KBM-7 (cell line): ENCODE results near the gene SPEN.
A peak's percentile ranks its signal among the peaks of the same experiment; 100 is the strongest.
"Not testable (repeated sequence)": the region's sequence is repeated elsewhere in the genome, so short reads cannot be mapped to it uniquely, and the experiment has no call there.

ENCODE experiments used
- DNase-seq: peaks from one replicate; pipeline ENCODE4 v3.0.0-alpha.2; 2015
- in situ Hi-C: fragments of 300-500 bp; cut with MboI; formaldehyde crosslinking; loops from 2 replicates; pipeline ENCODE4 v1.14.3; 2020; ENCODE audit warnings: low sequenced_read_pairs, low pct_unique_long_range_greater_than_20kb, mixed read lengths

The SPEN gene, protein sequence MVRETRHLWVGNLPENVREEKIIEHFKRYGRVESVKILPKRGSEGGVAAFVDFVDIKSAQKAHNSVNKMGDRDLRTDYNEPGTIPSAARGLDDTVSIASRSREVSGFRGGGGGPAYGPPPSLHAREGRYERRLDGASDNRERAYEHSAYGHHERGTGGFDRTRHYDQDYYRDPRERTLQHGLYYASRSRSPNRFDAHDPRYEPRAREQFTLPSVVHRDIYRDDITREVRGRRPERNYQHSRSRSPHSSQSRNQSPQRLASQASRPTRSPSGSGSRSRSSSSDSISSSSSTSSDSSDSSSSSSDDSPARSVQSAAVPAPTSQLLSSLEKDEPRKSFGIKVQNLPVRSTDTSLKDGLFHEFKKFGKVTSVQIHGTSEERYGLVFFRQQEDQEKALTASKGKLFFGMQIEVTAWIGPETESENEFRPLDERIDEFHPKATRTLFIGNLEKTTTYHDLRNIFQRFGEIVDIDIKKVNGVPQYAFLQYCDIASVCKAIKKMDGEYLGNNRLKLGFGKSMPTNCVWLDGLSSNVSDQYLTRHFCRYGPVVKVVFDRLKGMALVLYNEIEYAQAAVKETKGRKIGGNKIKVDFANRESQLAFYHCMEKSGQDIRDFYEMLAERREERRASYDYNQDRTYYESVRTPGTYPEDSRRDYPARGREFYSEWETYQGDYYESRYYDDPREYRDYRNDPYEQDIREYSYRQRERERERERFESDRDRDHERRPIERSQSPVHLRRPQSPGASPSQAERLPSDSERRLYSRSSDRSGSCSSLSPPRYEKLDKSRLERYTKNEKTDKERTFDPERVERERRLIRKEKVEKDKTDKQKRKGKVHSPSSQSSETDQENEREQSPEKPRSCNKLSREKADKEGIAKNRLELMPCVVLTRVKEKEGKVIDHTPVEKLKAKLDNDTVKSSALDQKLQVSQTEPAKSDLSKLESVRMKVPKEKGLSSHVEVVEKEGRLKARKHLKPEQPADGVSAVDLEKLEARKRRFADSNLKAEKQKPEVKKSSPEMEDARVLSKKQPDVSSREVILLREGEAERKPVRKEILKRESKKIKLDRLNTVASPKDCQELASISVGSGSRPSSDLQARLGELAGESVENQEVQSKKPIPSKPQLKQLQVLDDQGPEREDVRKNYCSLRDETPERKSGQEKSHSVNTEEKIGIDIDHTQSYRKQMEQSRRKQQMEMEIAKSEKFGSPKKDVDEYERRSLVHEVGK (N-terminal part only)

DNA sequence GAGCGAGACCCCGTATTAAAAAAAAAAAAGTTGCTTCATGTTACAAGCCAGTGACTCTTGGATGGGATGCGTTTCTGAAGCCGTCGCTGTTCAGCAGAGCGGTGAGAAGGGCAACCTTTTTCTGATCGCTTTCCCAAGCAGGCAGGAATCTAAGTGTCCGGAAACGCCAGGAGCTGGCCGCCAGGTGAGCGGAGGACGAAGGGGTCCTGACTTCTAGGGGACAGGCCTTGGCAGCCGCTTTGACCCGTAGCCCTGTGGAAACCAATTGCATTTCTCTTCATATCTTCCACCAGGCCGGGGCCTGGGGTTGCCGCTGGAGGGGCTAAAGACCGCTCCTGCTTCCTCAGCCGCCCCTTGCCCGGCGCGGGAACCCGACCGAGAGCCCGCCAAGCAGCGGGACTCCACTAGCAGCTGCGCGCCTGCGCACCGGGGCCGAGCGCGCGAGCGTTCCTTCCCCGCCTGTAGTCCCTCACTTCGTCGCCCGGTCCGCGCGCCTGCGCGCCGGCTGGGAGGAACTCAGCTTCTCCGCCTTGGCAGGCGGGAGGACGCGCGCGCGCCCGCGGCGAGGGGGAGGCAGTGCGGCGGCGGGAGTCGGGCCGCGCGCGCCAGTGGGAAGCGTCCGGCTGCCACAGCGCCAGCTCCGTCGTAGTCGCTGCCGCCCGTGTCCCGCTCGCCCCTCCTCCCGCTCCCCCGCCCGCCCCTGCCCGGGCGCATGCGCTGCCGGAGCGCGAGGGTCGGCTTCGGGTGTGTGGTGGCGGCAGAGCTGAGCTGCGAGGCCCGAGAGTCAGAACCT, at the start of gene SPEN:
SPEN (plus strand) TSS at position 608 of the 793 bp plus-strand sequence. CDS start 361 bp downstream, outside the sequence.
- in situ Hi-C loops, result no loop called here
- peak; percentile 97 for DNase-seq

GRCh38 chr1:15799004-15799867, 48.3 kb upstream of the SPEN start:
- in situ Hi-C loops, result no loop called here

DNA sequence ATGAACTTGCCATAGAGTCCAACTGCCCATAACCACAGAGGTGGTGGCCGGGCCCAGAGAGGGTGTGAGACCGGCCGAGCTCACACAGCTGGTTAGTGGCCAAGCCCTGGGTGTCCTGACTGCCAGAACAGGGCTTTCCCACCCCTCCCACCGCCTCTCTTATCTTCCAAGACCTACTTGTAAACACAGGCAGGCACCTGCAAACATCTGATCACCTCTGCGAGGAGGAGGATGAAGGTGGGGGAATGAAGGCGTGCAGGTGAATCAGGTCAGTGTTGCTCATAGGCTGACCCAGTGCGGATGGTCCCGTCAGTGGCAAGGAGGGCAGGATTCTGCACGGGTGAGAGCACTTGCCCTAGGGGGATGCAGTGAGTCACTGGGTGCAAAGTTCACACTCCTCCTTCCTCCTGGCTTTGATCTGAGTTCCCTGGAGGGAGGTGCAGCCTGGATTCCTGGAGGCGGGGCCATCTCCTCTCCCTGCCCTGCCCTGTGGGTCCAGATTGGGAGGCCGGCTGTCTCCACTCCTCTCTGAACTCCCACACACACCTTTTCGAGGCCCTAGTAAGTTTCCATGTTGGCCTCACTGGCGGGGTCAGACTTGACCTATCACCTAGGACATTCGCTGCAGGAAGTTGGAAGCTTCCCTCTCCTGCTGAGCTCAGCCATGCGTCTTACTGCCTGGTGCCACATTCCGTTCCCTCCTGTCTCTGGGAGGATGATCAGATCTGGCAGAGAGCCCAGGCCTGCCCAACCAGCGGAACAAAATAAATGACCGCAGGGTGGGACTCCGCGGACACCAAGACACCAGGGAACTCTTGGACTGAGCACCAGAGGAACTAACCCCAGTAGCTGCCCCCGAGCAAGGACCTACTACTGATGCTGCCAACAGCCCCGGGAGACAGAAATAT, 47.3 kb upstream of the SPEN start:
- DNase-seq, result peak; percentile 70
- in situ Hi-C loops, result no loop called here

More at GRCh38 chr1:15799004-15799867, 48.3 kb upstream of the SPEN start:
- DNase-seq, result no peak

DNA sequence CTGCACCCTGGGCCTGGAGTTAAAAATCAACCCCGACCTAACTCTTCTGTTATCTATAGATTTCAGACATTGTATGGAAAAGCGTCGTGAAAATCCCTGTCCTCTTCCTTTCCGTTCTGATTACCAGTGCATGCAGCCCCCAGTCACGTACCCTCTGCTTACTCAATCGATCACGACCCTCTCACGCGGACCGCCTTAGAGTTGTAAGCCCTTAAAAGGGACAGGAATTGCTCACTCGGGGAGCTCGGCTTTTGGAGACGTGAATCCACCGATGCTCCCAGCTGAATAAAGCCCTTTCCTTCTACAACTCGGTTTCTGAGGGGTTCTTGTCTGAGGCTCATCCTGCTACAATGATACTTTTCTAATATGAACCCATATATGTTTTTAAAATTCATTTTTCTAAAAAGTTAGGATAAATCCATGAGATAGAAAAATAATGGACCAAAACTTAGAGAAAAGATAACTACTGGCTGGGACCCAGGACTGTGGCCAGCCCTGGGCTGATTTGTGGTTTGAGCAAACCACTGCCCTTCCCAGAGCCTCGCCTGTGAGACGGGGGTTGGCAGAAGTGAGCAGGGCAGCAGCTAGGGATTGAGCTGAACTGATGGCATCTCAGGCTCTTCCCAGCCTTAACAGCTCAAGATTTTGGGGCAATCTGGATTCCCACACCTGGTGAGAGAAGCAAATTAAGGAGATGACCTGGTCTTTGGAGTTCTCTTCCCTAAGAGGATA, 45.1 kb upstream of the SPEN start:
- peak; percentile 16 for DNase-seq
- in situ Hi-C loops, result no loop called here

GRCh38 chr1:15803380-15803779, 44.1 kb upstream of the SPEN start:
- in situ Hi-C loops, result no loop called here
- DNase-seq, result peak; percentile 55

- in situ Hi-C loops, result no loop called here
- no peak for DNase-seq
Measured at GRCh38 chr1:15804060-15804459, 43.4 kb upstream of the SPEN start.

- in situ Hi-C loops, result no loop called here
- no peak for DNase-seq
Measured at GRCh38 chr1:15807121-15807520, 40.4 kb upstream of the SPEN start.

DNA sequence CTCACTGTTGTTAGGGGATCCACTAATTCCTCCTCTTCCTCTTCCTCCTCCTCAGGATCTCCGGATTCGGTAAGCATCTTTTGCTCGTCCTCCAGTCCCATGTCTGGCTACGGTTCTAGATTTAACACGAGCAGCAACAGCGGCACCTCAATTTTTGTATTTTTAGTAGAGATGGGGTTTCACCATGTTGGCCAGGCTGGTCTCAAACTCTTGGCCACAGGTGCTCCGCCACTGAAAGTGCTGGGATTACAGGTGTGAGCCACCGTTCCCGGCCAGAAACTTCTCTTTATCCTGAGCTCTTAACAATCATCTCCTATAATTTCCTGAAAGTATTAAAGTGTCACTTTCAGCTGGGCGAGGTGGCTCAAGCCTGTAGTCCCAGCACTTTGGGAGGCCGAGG, 40.0 kb upstream of the SPEN start, which contains the start of gene UQCRHL:
UQCRHL (minus strand) TSS at position 101 of the 400 bp plus-strand sequence; CDS start at position 101, 0 bp downstream.
- DNase-seq, in situ Hi-C loops: not testable (repeated sequence)

- DNase-seq, result no peak
- in situ Hi-C loops, result no loop called here
Measured at GRCh38 chr1:15808955-15809354, 38.6 kb upstream of the SPEN start.

DNA sequence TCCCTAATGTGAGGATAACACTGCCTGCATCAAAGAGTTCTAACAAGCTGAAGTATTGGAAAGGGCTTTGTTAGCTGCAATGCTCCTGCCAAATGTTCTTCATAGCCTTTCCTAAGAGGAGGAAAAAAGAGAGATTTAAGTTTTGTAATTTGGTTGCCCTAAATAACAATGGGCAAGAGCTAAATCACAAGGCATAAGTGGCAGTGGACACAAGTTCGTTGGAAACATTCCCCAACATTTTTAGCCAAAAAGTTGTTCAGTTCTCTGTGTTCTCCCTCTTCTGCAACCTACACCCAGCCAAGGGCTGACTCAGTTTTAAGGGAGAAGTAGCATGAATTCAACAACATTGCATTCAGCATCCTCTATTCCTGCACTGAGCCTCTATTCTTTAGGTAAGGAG, 37.4 kb upstream of the SPEN start:
- in situ Hi-C loops, result no loop called here
- DNase-seq, result no peak

GRCh38 chr1:15816674-15817073, 30.8 kb upstream of the SPEN start:
- in situ Hi-C loops, result no loop called here
- DNase-seq, result no peak

DNA sequence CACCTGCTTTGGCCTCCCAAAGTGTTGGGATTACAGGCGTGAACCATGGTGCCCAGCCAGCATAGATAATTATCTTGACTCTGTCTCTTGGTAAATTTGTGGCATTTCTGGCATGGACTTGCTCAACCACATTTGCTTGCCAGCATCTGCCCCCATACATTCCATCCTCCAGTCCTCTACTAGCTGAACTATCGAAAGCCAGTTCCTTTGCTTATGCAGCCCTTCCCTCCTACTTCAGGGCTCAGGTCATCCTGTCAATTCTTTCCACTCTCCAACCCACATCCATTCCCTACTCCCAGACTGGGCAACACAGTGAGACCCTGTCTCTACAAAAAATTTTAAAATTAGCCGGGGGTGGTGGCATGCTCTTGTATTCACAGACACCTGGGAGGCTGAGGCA, 27.0 kb upstream of the SPEN start:
- DNase-seq, result no peak
- in situ Hi-C loops, result no loop called here

GRCh38 chr1:15825800-15826199, 21.7 kb upstream of the SPEN start:
- DNase-seq, result no peak
- in situ Hi-C loops, result no loop called here

GRCh38 chr1:15826810-15827507, 20.5 kb upstream of the SPEN start:
- in situ Hi-C loops, result no loop called here
- no peak for DNase-seq

DNA sequence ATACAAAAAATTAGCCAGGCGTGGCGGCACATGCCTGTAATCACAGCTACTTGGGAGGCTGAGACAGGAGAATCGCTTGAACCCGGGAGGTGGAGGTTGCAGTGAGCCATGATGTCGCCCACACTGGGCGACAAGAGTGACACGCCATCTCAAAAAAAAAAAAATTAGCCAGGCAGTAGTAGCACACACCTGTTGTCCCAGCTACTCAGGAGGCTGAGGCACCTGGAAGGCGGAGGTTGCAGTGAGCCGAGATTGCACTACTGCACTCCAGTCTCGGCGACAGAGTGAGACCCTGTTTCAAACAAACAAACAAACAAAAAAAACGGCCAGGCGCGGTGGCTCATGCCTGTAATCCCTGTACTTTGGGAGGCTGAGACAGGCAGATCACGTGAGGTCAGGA, 19.9 kb upstream of the SPEN start:
- in situ Hi-C loops, DNase-seq: not testable (repeated sequence)

GRCh38 chr1:15828931-15829330, 18.6 kb upstream of the SPEN start:
- DNase-seq, result not testable (repeated sequence)

More at GRCh38 chr1:15828931-15829330, 18.6 kb upstream of the SPEN start:
- in situ Hi-C loops, result not testable (repeated sequence)
